ENCODE results near the gene INS. TPM values are rescaled to one million over a fixed set of nuclear protein-coding genes. Genes with fewer than 3 reads are reported as not detected.
A peak's percentile ranks its signal among the peaks of the same experiment; 100 is the strongest.

INS gene
- total RNA-seq, 1 experiment from 2014 or later: not detected

DNA sequence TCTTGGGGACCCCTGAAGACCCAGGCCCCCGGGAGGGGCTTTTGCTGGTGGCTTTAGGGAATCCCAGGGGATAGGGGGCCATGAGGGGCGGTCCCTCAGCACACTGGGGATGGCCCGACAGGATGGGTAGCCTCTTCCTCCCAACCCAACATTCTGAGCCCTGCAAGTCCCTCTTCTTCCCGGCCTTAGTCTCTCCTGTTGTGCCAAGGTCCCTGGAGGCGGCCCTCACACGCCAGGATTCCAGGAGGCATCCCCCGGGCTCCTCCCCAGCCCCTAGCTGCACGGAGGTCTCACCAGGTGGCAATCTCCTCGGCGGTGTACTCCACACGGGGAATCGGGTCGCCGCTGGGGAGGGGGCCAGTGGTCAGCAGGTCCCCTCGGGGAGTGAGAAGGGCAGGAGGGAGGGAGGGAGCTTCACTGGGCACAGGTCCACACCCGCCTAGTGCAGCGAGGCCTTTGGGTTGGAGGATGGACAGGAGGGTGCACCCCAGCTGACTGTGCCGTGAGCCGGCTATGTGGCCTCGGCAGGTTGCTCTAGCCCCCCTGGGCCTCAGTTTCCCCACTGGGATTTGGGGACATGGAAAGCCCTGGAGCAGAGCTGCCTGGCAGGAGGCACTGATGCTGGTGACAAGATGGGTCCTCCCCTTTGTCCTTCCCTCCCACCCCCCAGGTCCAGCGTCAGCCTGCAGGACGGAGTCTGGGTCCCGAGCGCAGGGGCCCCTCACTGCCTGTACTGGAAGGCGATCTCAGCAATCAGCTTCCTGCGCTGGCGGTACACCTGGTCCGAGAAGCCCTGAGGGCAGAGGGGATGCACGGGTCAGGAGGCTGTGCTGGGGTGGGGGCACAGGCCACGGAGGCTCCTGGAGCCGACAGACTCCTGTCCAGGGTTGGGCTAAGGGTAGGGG, 6.4 kb upstream of the INS start:
- TF ChIP-seq, protein P1, sequence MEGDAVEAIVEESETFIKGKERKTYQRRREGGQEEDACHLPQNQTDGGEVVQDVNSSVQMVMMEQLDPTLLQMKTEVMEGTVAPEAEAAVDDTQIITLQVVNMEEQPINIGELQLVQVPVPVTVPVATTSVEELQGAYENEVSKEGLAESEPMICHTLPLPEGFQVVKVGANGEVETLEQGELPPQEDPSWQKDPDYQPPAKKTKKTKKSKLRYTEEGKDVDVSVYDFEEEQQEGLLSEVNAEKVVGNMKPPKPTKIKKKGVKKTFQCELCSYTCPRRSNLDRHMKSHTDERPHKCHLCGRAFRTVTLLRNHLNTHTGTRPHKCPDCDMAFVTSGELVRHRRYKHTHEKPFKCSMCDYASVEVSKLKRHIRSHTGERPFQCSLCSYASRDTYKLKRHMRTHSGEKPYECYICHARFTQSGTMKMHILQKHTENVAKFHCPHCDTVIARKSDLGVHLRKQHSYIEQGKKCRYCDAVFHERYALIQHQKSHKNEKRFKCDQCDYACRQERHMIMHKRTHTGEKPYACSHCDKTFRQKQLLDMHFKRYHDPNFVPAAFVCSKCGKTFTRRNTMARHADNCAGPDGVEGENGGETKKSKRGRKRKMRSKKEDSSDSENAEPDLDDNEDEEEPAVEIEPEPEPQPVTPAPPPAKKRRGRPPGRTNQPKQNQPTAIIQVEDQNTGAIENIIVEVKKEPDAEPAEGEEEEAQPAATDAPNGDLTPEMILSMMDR (conservative IDR thresholded peaks at IDR 0.05; ENCODE audit: low read depth, low read length): no peak
- no peak for TF ChIP-seq EZH2 (IDR thresholded peaks at IDR 0.05; ENCODE audit: borderline replicate concordance, low read depth, low read length, poor library complexity, severe bottlenecking)
- H3K4me3 ChIP-seq (ENCODE audit: low read depth, low read length, poor library complexity, severe bottlenecking): no peak overlapping the region
- no peak overlapping the region for H3K27ac ChIP-seq (ENCODE audit: low read depth, low read length, poor library complexity, severe bottlenecking)
- DNase-seq (ENCODE audit: low spot score): no peak
- BruUV-seq (replicated peaks): no TSS peak
- no peaks in the 10 kb centered on the region for H3K27me3 ChIP-seq (replicated peaks; ENCODE audit: insufficient read depth, low read depth, low read length, poor library complexity)
- POLR2A ChIA-PET (ENCODE audit: low non-redundant PET): no interaction called here
- no peaks in the 10 kb centered on the region for H3K9me3 ChIP-seq (ENCODE audit: low read depth, low read length, poor library complexity, severe bottlenecking)
- H3K36me3 ChIP-seq (ENCODE audit: insufficient read depth, low read length, poor library complexity, severe bottlenecking): no peaks in the 10 kb centered on the region
- no peaks in the 10 kb centered on the region for H3K4me1 ChIP-seq (ENCODE audit: insufficient read depth, low read length, poor library complexity, severe bottlenecking)
- intact Hi-C loops (cut with micrococcal nuclease; ENCODE audit: unreplicated experiment): no loop called here
- CTCF ChIA-PET: interaction anchor here (1.6 kb wide), 1 partner anchor 254 kb away, joined by 4 read pairs; no protein-coding TSS in a partner anchor

DNA sequence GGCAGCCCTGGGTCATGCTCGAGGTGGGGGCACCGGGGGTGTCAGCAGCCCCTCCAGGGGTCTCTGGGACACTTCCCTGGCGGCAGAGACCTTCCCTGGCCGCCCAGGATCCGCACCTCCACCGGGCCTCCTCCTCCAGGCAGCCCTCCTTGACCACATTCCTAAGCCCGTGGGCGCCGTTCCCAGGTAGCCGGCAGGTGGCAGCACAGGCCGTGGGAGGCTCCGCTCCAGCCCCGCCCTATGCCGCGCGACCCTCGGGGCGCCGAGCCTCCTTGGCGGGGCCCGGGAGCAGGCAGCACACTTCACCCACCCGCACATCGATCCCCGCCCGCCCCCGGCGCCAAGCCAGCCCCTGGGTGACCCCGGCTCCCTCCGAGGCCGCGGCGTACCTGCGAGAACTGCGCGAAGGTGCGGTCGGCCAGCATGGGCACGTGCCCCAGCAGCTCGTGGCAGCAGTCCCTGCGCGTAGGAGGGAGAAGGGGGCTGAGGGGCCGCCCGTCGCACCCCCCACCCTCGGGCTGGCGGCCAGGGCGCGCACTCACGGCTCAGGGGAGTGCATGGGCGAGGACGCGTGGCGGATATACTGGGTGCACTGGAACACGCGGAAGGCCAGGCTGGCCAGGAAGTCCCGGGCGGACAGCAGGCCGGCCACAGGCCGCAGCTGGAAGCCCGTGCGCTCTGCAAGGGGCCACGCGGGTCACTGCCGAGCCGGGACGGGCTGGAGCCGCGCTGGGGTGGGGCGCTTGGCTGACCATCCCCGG, 5.3 kb upstream of the INS start:
- TF ChIP-seq EZH2 (IDR thresholded peaks at IDR 0.05; ENCODE audit: borderline replicate concordance, low read depth, low read length, poor library complexity, severe bottlenecking): no peak
- TF ChIP-seq, protein P1 (conservative IDR thresholded peaks at IDR 0.05; ENCODE audit: low read depth, low read length): peak; percentile 61
- Histone ChIP-seq H3K4me1 (ENCODE audit: insufficient read depth, low read length, poor library complexity, severe bottlenecking) (no peaks in the 10 kb centered on the region), H3K27me3 (replicated peaks; ENCODE audit: insufficient read depth, low read depth, low read length, poor library complexity) (no peaks in the 10 kb centered on the region), H3K36me3 (ENCODE audit: insufficient read depth, low read length, poor library complexity, severe bottlenecking) (no peaks in the 10 kb centered on the region), H3K4me3 (ENCODE audit: low read depth, low read length, poor library complexity, severe bottlenecking) (no peak overlapping the region), H3K9me3 (ENCODE audit: low read depth, low read length, poor library complexity, severe bottlenecking) (no peaks in the 10 kb centered on the region), H3K27ac (ENCODE audit: low read depth, low read length, poor library complexity, severe bottlenecking) (no peak overlapping the region)
- ChIA-PET POLR2A (ENCODE audit: low non-redundant PET) (no interaction called here), CTCF (interaction anchor here (1.6 kb wide), 1 partner anchor 255 kb away, joined by 4 read pairs; no protein-coding TSS in a partner anchor)
- DNase-seq (ENCODE audit: low spot score): peak; percentile 35
- BruUV-seq (replicated peaks): no TSS peak
- intact Hi-C loops (cut with micrococcal nuclease; ENCODE audit: unreplicated experiment): loop anchor here (1.0 kb wide), 1 partner anchor 253 kb away; no protein-coding TSS in a partner anchor

DNA sequence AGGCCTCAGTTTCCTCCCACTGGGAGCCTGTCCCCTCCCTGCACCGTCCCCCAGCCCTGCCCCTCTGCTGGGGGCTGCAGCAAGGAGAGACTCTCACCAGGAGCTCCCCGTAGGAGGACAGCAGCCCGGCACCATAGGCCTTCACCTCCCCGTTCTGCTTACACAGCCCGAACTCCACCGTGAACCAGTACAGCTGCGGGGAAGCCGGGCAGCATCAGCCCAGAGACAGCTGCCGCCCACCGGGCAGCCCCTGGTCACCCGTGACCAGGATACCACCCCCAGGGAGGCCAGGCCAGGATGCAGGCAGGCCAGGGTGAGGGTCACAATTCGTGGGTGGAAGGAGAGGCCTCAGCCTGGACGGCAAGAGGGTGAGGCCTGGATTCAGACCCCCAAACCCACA, 4.6 kb upstream of the INS start:
- POLR2A ChIA-PET (ENCODE audit: low non-redundant PET): no interaction called here
- H3K27me3 ChIP-seq (replicated peaks; ENCODE audit: insufficient read depth, low read depth, low read length, poor library complexity): no peaks in the 10 kb centered on the region
- intact Hi-C loops (cut with micrococcal nuclease; ENCODE audit: unreplicated experiment): no loop called here
- no TSS peak for BruUV-seq (replicated peaks)
- no peaks in the 10 kb centered on the region for H3K4me1 ChIP-seq (ENCODE audit: insufficient read depth, low read length, poor library complexity, severe bottlenecking)
- H3K36me3 ChIP-seq (ENCODE audit: insufficient read depth, low read length, poor library complexity, severe bottlenecking): no peaks in the 10 kb centered on the region
- DNase-seq (ENCODE audit: low spot score): no peak
- no peak overlapping the region for H3K4me3 ChIP-seq (ENCODE audit: low read depth, low read length, poor library complexity, severe bottlenecking)
- no peaks in the 10 kb centered on the region for H3K9me3 ChIP-seq (ENCODE audit: low read depth, low read length, poor library complexity, severe bottlenecking)
- no peak overlapping the region for H3K27ac ChIP-seq (ENCODE audit: low read depth, low read length, poor library complexity, severe bottlenecking)
- CTCF ChIA-PET: no interaction called here
- TF ChIP-seq, protein P1 (conservative IDR thresholded peaks at IDR 0.05; ENCODE audit: low read depth, low read length): no peak
- no peak for TF ChIP-seq EZH2 (IDR thresholded peaks at IDR 0.05; ENCODE audit: borderline replicate concordance, low read depth, low read length, poor library complexity, severe bottlenecking)
